Hematopoietic multipotent progenitor cell treated with erythropoietin and hydrocortisone succinate and interleukin-3 and kit ligand, for 4 days (in vitro differentiated cells): ENCODE data around the gene PLEKHN1.
"Not testable (repeated sequence)": the region's sequence is repeated elsewhere in the genome, so short reads cannot be mapped to it uniquely, and the experiment has no call there.

Experiments used
- DNase-seq: peaks from one replicate; pipeline ENCODE4 v3.0.0-alpha.2; 2015

PLEKHN1 gene

DNA sequence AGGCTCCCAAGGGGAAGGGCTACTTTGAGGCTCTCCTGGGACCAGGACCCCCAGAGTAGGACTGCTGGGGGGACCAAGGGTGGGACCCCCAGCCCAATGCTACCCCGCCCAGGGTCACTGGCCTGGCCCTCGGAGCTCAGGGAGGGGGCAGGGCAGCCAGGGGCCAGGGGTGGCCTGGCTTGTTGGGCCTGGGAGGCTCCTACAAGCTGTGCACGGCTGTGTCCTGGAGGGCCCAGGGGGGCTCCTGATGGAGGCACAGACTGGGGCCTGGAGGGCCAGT is 31.4 kb downstream of the PLEKHN1 start:
- no peak for DNase-seq

DNA sequence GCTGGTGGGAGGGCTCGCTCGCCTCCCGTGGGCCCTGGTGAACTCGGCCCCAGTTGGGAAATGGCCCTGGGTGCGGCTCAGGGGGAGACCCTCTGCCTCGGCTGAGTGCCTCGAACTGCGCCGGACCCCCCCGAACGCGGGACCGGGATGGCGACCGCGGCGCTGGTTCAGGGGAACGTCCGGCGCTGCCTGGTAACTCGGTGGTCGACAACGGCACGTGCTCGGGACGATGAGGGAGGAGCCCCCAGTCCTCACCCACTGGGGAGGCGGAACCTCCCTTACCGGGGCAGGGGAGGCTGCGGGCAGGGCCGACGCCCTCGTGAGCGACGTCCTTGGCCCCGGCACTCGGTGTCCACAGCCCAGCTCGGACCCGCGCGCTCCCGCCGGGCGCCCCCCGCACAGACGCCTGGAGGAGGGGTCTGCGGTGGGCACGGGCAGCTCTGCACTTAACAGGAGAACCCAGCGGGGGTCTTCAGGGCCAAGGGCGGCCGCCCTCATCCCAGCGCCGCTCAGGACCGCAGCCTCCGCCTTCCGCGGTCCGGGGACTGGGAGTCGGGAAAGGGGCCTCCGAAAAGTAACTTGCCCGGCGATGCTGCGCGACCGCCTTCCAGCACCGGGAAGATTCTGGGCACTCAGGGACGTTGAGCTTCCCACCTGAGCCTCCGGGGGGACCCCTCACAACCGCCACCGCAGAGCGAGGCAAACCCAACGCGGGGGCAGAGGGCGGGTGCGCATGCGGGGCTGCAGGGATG is 31.9 kb downstream of the PLEKHN1 start:
- DNase-seq = no peak

DNA sequence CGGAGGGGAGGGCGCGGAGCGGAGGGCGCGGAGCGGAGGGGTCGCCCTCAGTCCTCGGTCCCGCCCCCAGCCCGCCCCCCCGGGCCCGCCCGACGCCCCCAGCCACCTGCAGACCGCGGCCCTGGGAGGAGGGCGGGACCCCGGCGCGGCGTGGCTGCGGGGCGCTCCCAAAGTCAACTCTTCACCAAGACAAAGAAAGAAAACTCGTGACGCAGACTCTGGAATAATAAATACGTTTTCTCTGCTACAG is 32.4 kb downstream of the PLEKHN1 start:
- no peak for DNase-seq

DNA sequence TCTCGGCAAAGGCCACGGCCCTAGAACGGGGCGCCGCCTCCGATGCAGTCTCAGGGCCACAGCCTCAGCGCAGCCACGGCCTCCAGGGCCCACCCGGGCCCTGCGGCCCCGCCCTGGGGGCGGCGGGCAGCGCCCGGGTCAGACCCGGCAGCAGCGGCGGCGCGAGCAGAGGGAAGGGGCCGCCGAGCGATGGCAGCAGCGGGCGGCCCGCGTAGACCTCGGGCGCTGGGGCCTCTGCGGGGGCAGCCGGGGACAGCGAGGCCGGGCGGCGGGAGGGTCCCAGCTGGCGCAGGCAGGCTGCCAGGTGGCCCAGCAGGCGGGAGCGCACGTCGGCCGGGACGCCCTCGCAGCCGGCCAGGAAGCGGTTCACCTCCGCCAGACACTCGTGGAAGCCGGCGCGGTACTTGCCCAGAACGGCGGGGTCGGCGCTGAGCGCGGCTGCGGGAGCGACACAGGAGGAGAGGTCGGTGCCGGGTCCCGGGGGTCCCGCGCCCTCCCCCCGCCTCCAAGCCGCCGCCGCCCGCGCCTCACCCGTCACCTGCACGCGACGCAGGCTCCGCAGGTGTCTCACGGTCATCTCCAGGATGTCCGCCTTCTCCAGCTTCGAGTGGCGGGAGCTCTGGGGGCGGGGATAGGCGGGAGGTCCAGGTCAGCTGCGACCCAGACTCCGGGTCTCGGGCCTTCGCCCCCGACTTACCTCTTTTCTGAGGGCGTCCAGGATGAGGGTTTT is 32.9 kb downstream of the PLEKHN1 start:
- peak; percentile 41 for DNase-seq

DNA sequence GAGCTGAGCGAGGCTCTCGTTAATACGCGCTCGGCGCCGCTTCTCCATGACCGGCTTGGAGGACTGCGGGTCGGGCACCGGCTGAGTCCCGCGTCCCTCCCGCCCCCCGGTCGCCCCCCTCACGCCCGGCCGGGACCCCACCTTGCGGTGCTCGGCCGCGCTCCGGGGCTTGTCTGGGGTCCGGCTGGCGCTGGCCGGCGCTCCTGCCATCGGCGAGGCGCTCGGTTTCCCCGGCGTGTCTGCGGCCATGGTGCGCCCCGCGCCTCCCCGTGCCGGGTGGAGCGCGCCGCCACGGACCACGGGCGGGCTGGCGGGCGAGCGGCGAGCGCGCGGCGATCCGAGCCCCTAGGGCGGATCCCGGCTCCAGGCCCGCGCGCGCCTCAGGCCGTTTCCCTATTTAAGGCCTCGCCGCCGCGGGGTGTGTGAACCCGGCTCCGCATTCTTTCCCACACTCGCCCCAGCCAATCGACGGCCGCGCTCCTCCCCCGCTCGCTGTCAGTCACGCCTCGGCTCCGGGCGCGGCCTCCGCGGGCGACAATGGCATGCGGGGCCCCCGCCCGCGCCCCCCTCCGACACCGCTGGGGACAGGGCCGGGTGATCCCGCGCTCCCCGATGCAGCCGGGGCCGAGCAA is 33.6 kb downstream of the PLEKHN1 start, which contains the start of gene HES4:
Gene HES4, minus strand, starts transcription at position 373 of the 632 bp plus-strand sequence. Its CDS starts 124 bp downstream, at position 249.
- DNase-seq = peak; percentile 81

DNA sequence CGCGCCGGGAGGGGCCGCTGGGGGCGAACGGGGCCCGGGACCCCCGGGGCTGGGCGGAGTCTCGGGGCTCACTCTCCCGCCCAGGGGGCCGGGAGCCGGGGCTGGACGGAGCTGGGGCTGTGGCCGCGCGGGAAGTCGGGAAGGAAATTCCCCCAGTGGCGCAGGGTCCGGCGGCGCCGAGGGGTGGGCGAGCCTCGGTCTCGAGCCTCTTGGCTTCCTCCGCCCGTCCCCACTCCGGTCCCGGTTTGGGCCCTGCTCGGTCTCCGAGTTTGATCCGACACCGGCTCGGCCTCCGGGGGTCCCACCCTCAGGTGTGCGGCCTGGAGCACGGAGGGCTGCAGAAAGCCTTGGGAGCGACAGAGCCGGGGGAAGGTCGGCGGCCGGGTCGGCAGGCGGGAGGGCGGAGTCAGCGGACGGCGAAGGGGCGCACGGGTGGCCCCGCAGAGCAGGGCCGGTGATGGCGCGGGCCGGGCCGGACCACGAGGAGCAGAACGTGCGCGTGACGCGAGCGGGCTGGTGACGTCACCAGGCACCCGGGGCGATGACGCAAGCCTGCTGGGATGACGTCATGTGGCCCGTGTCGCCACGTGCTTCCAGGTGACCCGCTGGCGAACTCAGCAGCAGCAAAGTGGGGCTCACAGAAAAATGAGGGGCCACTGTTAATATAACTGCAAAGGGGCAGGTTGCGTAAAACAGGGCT is 34.2 kb downstream of the PLEKHN1 start:
- DNase-seq = peak; percentile 46

DNA sequence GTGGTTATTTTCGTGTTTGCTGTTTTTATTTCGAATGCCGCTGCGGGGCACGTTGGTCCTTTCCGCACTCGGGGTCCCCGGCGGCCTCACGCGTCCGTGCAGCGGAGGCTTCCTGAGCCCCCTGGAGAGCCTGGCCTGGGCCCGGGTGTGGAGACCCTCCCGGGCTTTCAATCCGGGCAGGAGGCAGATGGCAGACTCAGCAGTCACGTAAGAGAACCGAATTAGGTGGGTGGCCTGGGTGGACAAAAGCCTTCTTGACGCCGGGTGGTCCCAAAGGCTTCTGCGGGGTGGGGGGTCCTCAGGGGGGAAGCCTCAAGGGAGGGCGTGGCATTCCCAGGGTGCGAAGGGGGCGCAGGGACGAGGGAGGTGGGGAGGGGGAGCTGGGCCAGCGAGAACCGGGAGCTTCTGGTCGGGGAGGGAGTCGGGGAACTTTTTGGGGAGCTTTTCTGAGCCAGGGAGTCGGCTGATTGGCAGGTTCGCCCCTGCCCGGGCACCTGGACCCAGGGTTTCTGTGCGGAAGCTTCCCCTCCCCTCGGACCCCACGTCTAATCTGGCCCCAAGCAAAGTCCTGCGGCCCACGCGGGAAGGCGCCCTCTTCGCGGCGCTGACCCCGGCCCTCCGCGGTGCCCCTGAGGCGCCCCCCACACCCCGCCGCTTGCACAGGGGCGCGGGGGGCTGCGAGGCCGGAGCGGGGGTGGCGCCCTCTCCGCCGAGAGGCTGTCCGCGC is 34.9 kb downstream of the PLEKHN1 start:
- no peak for DNase-seq

DNA sequence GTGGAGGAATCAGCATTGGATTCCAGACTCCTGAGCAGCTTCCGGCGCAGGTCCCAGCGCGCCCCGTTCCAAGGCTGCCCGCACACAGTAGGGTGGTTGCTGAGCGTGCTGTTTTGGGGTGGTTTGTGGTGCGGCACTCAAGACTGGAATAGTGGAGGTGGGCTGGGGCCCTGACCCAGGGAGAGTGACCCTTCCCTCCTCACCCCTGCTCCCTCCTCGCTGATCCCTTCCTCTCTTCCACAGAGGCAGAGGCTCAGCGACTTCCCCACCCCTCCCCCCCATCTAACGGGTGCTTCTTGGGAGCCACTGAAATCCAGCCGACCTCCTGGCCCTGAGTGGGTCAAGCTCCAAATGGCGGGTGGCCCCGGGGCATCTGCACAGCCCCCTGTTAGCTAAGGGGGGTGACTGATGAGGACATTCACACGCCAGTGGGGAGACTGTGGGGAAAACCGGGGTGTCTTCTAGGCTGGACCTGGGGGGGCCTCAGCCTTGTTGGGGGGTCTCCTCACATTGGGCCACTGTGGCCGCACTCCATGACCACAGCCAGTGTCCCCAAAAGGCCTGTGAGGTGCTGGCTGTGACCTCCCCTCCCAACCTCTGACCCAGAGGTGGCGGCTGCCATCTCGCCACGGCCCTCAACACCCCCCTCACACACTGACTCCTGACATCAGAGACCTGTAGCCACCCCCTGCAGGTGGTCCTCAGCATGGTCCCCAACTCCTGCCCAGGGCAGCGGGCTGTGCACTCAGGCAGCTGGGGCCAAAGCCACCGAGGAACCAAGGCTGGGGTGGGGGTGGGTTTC is 37.5 kb downstream of the PLEKHN1 start:
- DNase-seq = no peak

DNA sequence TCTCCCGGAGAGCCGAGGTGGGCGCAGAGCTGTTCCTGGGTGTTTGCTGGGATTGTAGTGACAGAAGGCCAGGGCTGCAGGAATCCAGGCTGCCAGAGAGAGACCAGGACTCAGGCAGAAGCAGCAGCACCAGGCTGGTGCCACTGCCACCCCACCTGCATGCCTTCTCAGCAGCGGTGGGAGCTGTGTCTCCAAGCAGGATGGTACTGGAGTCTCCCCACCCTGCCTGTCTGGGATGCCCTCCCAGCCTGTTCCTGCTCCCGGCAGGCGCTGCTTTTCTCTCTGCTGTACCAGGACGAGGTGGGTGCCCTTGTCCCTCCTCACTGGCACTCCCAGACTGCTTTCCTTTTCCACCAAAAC is 38.1 kb downstream of the PLEKHN1 start:
- no peak for DNase-seq

DNA sequence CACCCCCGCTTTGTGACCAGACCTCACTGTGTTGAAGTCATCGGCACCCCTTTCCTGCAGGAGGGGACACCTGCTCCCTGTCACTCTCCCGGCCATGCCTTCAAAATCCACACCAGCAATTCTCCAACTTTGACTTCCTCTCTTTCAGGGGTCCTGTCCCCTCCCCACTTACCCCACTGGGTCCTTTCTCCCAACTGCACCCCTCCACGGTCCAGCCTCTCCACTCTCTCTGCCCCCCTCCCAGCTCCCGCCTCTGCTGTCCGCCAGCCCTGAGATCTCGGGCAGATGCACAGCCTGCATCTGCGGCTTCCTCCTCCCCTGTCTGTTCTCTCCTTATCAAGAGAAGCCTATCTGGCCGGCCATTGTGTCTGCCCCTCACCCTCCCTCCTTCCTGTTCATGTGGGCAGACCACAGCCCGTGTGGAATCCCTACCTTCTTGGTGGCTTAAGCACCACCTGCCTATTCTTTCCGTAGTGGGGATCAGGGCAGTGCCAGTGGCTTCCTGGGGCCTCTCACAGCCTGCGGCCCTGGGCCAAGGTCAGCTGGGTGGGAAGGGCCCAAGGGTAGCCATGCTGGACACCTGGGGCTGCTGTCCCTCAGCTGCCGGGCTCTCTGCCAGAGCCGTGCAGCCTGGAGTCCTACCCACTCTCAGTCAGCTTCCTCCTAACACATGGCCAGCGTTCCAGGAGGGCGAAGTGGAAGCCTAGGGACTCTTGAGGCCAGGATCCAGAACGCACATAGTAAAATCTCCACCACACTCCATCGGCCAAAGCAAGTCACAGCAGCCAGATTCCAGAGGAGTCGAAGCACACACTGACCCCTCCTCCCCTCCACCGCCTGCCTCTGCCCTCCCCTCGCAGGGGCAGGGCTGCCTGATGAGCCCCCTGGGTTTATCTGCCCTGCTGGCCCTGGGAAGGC is 38.8 kb downstream of the PLEKHN1 start:
- DNase-seq = peak; percentile 88

DNA sequence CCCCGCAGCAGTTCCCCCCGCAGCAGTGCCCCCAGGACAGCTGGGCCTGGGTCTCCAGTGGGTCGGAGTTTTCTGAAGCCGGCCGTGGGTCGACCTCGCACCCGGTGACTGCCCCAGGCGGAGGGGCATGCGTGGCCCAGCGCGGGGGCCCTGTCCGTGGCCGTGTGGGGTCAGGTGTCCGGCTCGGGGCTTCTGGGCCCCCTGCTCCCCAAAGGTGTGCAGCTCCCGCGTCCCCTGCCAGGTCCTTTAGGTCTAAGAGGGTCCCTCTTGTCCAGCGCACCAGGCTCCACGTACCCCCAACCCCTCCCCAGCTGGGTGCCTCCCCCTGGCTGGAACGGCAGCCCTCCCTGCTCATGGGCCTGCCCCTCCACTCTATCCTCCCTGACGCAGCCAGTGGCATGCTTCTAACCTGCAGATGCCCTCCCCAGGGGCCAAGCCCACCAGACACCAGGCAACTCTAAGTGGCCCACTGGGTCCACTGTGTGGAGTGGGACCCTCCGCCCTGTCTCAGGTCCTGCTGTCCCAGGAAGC is 39.6 kb downstream of the PLEKHN1 start:
- DNase-seq = no peak

DNA sequence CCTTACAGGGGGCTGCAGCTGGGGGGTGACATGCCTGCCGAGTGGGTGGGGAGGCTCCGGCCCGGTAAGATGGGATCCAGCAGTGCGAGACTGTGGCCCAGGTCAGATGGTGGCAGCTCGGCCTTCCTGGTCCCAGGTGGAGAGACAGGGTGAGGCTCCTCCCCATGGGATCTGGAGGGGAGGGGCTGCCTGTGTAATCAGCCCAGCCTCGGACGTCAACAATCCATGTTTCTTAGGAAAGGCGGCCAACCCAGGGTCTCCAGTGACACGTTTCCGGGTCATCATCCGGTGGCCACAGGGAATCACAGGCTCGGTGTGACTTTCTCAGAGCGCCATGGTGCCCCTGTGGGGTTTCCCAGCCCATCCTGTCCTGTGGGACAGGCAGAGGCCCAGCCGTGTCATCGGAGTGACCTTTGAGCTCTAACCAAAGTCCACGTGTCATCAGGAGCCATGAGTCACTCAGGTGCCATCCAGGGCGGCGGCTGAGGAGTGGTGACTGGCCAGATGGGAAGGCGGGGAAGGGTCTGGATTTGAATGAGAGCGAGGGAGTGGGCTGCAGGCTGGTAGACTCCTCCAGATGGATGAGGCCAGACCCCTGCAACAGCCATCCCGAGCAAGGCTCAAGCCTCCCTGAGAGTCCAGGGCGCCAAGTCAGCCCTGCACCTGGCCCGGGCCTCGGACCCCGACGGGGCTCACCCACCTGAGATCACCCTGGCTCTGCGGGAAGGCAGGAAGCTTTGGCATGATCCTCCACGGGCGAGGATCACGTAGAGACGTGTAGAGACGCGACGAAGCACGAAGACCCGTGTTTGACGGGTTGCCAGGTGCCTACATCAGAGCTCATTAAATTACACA is 40.2 kb downstream of the PLEKHN1 start:
- DNase-seq = no peak

DNA sequence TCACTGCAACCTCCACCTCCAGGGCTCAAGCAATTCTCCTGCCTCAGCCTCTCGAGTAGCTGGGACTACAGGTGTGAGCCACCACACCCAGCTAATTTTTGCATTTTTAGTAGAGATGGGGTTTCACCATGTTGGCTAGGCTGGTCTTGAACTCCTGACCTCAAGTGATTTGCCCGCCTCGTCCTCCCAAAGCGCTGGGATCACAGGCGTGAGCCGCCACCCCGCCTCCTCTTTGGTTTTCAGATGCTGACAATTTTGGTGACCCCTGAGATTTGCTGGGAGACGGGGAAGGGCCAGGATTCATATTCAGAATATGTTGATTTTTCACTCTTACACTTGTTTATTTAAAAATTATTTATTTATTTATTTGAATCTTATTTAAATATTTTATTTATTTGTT is 43.8 kb downstream of the PLEKHN1 start:
- not testable (repeated sequence) for DNase-seq

DNA sequence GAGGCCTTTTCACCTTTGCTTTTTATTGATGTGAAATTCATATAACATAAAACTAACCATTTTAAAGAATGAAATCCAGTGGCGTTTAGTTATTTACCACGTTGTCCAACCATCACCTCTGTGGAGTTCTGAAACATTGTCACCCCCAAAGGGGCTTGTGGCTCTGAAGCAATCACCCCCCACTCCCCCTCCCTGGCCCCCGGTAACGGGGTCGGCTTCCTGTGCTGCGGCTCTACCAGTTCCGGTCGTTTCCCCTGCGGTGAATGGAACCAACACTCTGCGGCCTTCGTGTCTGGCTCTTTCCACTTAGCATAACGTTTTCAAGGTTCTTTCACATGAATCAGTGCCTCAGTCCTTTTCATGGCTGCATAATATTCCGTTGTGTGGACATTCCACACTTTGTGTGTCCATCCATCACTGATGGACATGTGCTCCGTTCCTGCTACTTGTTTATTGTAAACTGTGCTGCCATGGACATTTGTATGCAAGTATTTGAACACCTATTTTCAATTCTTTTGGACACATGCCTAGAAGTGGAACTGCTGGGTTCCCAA is 45.2 kb downstream of the PLEKHN1 start:
- no peak for DNase-seq

DNA sequence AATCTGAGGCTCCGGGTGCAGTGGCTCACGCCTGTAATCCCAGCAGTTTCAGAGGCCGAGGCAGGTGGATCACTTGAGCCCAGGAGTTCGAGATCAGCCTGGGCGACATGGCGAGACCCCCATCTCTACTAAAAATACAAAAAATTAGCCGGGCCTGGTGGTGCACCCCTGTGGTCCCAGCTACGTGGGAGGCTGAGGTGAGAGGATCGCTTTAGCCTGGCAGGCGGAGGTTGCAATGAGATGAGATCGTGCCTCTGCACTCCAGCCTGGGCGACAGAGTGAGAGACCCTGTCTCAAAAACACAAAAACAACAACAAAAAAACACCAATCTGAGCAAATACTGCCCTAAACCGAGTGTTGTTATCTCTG is 46.4 kb downstream of the PLEKHN1 start:
- not testable (repeated sequence) for DNase-seq

DNA sequence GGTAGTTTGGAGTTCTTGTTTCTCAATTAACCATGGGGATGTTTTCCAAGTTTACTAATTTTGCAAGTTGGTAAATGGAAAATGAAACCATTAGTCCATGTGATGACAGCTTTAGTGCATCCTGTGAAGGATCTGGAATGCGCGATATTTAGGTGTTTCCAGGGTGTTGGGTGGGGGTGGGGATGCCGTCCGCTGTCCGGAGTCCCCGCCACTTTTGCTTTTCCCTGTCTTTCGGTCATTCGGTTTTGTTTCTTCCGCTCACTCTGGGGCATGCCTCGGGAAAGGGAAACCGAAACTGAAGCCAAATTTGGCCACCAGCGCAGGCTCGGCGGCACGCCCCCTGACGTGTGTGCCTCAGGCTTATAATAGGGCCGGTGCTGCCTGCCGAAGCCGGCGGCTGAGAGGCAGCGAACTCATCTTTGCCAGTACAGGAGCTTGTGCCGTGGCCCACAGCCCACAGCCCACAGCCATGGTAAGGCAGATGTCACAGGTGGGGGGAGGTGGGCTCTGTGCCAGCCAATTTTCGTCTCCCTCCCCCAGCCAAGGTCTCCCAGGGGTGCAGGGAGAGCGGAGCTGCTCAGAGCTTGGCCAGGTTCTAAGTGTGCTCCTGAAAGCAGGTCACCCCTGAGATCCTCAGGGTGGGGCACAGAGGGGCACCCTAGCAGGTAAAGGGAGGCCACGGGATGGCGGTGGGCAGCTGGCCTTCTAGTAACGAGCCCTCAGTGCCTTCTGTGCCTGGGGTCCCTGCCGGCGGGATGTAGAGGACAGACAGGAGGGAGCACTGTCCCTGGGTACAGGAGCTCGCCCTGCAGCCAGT is 47.0 kb downstream of the PLEKHN1 start, which contains the start of gene ISG15:
Gene ISG15, plus strand, starts transcription at position 393 of the 817 bp plus-strand sequence. Its CDS starts 77 bp downstream, at position 470.
- DNase-seq = peak; percentile 94

DNA sequence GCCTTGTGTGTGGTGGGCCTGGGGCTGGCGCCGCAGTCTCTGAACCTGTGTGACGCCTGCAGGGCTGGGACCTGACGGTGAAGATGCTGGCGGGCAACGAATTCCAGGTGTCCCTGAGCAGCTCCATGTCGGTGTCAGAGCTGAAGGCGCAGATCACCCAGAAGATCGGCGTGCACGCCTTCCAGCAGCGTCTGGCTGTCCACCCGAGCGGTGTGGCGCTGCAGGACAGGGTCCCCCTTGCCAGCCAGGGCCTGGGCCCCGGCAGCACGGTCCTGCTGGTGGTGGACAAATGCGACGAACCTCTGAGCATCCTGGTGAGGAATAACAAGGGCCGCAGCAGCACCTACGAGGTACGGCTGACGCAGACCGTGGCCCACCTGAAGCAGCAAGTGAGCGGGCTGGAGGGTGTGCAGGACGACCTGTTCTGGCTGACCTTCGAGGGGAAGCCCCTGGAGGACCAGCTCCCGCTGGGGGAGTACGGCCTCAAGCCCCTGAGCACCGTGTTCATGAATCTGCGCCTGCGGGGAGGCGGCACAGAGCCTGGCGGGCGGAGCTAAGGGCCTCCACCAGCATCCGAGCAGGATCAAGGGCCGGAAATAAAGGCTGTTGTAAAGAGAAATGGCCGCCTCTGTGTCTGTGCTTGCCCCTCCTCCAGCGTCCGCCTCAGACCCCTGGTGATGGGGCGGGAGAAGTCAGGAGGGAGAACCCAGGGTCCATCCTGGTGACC is 47.8 kb downstream of the PLEKHN1 start:
- DNase-seq = no peak
